Femur (tissue), 1 donor: Measurements from ENCODE around the gene POLN.

Experiments
- DNase-seq: peaks from one replicate; pipeline ENCODE4 v3.0.0-alpha.2; 2017

POLN gene

DNA sequence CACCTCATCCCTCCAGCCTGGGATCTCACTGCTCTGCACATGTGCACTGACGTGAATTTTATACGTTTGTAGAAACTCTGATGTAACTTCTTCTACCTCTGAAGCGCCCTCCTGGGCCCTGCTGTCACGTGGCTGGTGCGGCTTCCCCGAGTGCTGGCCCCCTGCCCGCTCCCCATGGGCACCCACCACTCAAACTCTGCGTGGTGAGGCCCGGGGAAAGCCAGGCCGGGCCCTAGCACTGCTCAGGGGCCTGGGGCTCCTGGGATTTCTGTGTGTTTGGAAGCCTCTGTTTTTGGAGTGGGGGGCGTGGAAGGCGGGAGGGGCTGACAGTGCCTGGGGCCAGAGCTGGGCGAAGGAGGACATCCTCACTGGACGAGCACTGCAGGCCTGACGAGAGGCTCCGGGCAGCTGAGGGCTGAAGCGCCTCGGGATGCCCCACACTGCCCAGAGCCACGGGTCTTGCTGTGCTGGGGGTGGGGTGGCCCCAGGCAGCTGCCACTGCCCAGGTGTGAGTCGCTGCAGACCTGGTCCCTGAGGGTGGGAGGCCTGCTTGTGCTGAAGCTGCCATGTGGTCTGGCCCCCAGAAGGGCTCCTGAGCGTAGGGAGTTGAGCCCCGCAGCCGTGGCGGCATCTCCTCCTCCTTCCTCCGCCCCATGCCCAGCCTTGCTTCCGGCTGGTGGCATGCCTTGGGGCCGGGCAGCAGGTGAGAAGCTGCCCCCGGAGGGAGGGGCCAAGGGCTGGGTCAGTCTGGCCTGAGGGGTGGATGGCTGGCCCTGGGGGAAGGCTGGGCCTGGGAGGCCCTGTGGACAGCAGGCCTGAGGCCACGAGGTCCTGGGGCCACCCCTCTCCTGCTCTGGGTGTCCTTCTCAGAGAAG lies 175.1 kb downstream of the POLN start:
- no peak for DNase-seq

DNA sequence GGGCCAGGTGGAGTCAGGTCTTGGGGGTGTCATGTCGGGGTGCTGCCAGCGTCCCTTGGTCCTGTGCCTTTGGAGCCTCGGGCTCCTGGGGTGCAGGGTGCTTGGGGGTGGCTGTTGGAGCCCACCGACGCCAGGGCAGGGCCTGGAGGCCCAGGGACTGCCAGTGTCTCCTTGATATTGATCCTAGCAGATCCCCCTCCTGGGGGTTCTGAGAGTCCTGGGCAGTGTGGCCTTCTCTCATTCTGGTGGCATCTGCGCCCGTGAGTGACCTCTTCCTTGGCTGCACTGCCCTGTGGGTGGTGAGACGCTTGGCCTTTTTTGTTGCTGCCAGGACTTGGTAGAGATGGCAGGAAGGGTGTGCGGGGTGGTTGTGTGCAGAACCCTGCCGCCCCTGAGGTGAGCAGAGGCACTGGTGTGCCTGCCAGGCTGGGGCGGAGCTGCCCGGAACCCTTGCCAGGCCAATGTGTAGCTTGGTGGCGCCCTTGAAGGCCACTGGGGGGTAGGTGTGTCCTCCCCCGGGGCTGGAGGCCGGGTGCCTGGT lies 175.8 kb downstream of the POLN start:
- DNase-seq: no peak

DNA sequence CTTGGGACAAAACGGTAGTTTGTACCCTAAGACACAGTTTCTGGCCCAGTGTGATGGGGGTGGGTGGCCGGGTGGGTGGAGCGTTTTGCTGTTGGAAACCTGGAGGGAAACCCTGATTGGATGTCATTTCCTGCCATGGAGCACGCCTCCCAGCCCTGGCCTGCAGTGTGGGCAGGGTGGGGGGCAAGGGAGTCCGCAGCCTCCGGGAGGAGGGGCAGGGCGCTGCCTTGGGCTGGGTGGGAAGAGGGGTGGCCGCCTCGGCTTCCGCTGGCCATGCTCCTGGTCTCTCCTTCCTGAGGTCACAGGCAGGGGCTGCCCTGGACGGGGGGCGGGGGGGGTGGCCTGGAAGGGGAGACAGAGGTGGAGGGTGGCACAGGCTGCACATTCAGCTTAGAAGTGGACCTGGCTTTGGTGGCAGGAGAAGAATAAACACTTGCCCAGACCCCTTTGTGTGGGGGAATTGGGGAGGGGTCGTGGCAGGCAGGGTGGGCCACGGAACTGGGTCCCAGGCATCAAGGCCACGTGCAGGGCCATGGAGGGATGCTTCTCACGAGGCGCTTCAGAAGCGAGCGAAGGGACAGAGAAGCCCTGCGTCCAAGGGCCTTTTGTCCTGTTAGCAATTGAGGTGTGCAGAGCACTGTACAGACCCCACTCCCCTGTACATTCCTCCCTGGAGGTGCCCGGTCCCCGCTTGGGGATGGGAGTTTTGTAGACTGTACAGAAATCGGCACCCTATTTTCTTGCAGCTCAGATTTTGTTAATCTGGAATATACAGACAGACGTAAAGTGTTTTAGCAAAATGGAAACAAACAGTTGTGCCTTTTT lies 176.6 kb downstream of the POLN start:
- DNase-seq: peak; percentile 15

DNA sequence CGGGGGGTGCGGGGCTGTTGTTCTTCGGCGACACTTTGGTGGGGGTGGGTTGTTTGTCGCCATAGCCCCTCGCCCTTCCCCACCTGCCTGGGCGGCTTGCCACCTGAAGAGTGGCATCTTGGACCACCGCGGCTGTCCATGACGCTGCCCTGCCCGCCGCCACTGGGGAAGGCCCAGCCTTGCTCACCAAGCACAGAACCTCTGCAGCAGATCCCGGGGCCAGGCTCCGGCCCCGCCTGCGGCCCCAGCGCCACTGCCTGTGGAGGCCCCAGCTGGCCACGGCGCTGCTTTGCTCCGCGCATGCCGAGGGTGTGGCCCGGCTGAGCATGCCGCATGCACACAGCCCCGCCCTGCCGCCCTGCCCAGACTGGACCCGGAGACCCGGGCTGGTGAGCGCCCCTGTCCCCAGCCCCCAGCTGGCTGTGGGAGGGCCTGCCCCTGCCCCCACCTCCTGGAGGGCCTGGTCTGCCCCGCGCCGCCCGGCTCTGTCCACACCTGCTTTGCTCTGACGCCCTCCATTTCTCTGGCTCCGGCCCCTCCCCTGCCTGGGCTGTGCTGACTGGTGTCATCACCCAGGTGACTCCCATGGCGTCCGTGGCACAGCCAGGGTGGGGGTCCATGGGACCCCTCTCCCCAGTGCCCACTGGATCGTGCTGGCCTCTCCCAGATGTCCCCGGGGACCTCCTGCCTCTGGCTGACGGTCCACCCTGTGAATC lies 177.5 kb downstream of the POLN start:
- DNase-seq: peak; percentile 17

DNA sequence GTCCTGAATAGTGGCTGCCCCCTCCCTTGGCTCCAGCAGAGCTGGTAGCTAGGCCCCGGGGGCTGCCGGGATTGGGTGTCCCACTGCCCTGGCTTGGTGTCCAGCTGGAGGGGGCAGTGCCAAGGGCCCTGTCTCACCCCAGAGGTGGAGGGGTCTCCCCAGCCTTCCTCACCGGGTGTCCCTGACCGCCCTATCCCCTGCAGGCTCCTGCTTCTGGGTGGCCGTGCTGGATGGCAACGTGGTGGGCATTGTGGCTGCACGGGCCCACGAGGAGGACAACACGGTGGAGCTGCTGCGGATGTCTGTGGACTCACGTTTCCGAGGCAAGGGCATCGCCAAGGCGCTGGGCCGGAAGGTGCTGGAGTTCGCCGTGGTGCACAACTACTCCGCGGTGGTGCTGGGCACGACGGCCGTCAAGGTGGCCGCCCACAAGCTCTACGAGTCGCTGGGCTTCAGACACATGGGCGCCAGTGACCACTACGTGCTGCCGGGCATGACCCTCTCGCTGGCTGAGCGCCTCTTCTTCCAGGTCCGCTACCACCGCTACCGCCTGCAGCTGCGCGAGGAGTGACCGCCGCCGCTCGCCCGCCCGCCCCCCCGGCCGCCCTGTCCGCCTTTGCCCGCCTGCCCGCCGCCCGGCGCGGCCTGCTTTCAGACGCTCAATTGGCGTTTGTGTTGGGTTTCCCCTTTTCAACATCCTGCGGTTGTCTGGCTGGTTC lies 178.2 kb downstream of the POLN start:
- peak; percentile 19 for DNase-seq

DNA sequence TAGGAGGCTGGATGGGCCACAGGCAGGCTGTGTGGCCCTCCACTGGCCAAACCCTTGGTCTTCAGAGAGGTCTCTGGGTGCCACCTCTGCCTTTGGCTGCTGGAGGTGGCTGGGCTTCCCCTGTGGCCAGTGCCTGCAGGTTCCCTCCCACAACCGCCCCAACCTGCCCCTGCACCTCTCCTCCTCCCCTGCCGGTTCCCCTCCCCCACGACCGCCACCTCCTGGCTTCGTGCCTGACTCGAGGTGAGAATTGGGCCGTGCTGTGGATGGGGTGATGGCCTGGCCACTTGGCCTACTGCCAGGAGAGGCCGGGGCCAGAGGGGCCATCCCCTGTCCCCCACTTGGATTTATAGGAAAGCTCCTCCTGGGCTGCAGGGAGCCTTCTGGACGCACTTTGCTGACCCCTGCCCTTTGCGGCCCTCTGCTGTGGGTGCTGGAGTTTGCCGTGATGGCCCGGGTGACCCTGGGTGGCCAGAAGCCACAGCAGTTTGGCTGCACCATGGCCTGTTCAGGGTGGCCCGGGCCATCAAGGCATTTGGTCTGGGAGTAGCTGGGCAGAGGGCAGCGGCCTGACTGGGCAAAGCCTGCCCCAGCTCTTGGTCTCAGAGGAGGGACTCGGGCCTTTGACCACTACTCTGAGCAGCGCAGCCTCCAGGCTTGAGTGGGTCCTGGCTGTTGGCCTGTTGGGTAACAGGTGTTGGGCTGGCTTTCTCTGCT lies 179.0 kb downstream of the POLN start:
- peak; percentile 18 for DNase-seq

DNA sequence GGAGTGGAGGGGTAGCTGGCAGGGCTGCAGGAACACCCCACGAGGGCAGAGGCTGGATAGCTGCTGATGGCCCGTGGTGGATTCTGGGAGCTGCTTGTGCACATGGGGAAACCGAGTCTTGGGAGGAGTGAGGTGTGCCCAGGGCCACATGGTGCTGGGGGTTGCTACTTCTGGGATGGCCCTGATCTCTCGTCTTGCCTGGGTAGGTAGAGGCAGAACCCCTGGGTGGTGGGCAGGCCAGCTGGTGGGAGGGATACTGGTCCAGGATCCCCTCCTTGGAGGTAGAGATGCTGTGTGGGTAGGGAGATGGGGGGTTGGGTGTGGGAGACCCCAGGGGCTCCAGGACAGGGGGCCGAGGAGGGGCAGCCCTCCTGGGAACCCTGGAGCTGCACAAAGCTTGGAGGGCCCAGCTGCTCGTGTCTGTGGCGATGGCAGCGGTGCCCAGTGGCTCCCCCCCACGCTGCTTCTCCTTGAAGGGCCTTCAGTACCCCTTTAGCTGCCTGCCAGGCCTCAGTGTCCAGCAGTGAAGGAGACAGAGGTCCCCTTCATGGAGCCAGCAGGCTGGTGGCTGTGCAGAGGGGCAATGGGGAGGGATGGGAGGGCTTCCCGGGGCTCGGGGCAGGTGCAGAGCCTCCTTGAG lies 179.6 kb downstream of the POLN start:
- DNase-seq: peak; percentile 14

DNA sequence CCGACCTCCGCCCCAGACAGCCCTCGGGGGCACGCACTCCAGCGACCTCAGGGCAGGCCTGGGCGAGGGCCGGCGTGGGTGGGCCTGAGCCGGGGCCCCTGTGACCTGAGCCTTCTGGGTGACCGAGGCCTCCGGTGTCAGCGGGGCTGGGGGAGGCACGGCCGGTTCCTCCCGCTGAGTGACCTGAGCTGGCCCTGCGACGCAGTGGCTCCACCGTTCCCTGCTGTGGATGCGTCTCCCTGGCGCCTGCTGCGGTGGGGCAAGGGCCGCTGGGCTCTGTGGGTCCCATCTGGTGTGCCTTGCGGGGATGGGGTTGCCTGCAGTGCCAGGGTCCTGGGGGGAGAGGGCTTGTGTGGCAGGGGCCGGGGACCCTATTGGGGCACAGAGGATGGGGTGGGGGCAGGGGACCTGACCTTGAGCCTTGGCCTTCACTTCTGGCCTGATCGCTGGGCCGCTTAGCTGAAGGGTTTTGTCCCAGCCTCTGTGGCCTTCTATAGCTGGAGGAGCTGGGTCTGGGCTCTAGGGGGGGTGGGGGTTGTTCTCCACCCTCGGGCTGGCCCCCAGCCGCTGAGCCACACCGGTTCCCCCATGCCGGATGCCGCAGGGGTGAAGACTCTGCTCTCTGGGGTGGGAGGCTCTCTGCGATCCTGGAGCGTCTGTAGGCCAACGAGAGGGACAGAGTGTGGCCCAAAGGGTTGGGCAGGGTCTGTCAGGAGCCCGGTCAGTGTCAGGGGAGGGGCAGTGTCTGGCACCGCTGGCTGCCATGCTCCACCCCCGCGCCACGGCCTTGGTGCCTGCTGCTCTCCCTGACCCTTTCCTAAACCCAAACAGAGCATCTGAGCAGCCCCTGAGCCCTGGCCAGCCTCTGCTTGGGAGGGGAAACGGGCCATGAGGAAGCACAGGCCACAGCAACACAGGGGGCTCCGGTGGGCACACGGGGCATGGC lies 180.5 kb downstream of the POLN start:
- peak; percentile 14 for DNase-seq

DNA sequence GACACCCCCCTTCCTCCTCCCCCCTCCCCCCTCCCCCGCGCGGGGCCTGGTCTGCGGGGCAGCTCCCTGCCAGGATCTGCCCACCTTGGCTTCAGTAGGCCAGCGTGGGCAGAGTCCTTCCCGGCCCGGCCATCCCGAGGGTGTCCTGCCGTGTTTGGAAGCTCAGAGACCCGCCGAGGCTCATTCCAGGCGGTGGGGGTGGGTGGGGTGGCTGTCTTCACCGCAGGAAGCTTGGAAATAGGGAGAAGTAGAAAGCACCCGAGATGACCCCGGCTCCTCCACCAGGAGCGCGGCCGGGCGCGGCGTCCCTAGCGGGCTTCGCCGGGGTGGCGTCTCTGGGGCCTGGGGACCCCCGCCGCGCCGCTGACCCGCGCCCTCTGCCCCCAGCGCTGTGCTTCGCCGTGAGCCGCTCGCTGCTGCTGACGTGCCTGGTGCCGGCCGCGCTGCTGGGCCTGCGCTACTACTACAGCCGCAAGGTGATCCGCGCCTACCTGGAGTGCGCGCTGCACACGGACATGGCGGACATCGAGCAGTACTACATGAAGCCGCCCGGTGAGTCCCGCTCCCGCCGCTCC lies 181.2 kb downstream of the POLN start:
- peak; percentile 18 for DNase-seq

DNA sequence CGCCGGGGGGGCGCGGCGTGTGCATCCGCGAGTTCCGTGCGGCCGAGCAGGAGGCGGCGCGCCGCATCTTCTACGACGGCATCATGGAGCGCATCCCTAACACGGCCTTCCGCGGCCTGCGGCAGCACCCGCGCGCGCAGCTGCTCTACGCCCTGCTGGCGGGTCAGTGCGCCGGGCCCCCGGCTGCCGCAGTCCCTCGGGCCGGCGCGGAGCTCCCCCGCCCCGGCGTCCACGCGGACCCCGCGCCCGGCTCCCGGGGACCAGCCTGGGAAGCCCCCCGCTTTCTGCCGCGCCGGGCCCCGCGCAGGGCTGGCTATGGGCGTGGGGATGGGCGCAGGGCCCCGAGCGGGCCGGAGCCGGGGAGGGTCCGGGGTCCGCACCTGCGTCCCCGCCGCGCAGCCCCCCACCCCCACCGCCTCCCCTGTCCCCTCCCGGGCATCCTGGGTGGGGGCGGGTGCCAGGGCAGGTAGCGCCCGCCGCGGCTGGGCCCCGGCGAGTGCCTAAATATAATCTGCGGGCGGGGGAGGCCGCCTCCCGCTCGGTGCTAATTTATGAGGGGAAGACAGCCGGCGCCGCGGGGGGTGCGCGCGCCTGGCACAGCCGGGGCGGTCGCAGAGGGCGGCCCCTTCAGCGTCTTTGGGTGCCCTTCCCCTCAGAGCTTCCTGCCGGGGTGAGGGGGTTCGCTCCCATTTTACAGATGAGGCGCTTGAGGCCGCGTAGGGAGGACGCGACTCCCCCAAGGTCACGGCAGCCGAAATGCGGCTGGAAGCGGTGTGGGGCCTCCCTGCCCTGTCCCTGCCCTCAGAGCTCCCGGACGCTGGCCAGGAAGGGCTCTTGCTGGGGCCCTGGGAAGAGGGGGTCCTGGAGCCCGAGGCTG lies 182.0 kb downstream of the POLN start:
- DNase-seq: peak; percentile 22

DNA sequence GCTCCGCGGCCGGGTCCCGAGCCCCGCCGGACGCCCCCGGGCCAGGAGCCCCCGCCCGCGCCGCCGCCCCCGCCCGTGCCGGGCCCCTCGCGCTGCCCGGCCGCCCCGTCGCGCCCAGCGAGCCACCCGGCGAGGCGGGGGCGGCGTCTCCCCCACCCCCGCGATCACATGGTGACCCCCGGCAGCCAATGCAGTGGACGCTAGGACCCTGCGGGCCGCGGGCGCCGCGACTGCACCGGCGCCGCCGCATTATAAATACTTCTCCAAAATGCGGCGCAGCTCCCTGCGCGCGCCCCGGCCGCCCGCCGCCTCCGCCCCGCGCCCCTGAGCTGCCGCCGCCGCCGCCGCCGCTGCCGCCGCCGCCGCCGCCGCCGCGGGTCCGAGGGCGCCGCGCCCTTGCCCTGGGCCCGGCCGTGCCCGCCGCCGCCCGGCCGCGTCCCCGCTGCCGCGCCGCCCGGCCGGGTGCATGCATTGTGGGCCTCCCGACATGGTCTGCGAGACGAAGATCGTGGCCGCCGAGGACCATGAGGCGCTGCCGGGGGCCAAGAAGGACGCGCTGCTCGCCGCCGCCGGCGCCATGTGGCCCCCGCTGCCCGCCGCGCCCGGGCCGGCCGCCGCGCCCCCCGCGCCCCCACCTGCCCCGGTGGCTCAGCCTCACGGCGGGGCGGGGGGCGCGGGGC lies 182.7 kb downstream of the POLN start, which contains the start of gene NAT8L:
TSS of gene NAT8L (plus strand) at position 282 of the 680 bp plus-strand sequence. CDS start at position 467, 185 bp downstream.
- DNase-seq: peak; percentile 39

DNA sequence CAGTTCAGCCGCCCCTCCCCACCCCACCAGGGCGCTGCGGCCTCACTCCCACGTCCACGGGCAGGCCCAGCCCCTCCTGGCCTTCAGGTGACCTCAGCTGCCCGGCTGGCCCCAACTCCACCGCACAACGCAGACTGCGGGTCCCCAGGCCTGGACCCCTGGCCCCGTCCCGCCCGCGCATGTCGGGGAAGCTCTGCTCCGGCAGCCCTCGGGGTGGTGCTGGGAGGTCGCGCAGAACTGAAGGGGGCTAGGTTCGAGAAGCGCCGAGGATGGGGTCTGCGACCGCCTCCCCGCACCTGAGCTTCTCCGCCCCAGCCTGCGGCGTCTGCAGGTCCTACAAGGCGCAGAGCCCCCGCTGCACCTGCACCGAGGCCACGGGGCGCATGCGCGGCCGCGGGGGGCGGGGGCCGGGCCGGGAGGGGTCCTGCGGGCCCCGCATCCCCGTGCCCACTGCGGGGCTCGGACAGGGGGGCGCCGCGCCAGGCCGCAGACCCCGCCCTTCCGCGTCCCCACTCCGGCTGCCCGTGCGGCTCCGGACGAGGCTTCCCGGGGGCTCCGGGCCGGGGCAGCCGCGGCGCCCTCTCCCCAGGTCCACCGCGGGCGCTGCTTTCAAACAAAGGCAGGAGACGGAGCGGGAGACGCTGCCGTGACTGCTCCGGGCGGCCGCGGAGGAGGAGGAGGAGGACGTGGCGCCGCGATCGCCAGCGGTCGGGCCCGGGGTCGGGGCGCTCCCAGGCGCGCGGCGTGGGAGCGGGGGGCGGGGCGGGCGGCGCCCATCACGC lies 183.5 kb downstream of the POLN start:
- peak; percentile 27 for DNase-seq

DNA sequence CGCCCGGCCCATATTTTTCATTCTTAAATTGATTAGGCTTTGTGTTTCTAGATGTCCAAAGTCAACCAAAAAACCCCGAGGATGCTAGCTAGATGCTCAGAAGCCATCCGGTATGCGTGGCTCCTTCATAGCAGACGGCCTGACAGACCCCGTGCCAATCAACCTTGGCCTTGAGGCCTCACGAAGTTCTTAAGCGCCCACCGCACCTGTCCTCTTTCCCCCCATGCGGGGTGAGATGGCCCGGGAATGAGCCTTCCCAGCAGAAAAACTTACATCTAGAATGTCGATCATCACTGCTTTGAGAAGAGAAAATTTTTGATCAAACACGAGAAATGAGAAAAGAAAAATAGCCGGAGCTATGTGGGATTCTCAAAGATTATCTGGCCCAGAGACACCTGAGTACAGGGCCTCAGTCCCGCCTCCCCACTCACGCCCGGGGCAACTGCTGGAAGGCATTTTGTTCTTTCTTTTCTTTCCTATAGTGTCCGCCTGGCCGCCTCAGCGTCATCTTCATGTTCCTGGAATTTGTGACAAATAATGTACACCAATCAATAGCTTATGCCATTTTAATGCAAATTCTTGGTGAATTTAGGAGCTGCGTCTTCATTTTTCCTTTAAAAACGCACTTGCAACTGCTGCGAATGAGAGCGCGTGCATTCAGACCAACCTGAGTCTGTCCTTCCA lies 184.4 kb downstream of the POLN start:
- peak; percentile 11 for DNase-seq

DNA sequence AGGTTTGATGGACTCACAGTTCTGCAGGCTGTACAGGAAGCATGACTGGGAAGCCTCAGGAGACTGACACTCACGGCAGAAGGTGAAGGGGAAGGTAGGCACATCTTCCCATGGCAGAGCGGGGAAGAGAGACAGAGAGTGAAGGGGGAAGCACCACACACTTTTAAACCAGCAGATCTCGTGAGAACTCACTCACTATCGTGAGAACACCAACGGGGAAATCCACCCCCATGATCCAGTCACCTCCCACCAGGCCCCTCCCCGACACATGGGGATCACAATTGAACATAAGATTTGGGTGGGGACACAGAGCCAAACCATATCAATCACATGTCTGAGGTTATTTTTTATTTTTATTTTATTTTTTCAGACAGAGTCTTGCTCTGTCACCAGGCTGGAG lies 187.7 kb downstream of the POLN start:
- no peak for DNase-seq

DNA sequence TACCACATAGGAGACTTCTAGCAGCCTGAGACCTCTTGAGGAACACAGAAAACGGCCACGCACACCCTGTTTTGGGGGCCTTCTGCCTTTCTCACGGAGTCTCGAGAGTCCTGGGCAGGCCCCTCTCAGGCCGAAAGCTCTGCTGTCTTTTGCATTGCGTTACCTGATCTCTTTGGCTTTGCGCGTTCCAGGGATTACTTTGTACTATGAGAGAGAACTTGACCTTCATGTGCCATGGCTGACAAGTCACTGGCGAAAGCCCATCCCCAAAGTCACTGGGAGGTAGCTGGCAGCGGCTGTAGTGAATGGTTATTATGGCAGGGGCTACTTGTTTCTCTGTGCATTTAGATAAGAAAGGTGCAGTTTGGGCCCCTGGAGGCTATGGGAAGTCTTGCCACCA lies 190.8 kb downstream of the POLN start:
- DNase-seq: no peak

DNA sequence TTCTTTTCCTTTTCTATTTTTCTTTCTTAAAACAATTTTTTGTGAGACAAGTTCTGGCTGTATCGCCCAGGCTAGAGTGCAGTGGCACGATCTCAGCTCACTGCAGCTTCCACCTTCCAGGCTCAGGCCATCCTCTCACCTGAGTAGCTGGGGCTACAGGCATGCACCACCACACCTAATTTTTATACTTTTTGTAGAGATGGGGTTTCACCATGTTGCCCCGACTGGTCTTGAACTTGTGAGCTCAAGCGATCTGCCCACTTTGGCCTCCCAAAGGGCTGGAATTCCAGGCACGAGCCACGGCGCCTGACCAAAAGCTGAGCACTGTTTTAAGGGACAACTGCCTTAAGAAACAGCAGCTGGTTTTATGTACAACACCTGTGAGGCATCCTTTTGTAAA lies 192.1 kb downstream of the POLN start:
- DNase-seq: no peak
